HG03354 (cell line): Measurements from ENCODE around the gene DDX56.

Experiments used
- ATAC-seq: cut with Tn5 transposase; IDR thresholded peaks from one replicate; pipeline ENCODE4 v1.9.1; 2021; ENCODE audit warnings: mild to moderate bottlenecking; ENCODE audit not compliant: unreplicated experiment, poor library complexity, severe bottlenecking

DDX56 gene

GRCh38 chr7:44539669-44540506 is 33.8 kb downstream of the DDX56 start:
- ATAC-seq, result no peak

GRCh38 chr7:44538798-44539668 is 34.7 kb downstream of the DDX56 start:
- no peak for ATAC-seq

- no peak for ATAC-seq
Observed at GRCh38 chr7:44538093-44538797, 35.5 kb downstream of the DDX56 start.

GRCh38 chr7:44537442-44537841 is 36.3 kb downstream of the DDX56 start:
- ATAC-seq, result no peak

- no peak for ATAC-seq
Observed at GRCh38 chr7:44536090-44536489, 37.6 kb downstream of the DDX56 start.

- no peak for ATAC-seq
Observed at GRCh38 chr7:44535348-44536064, 38.2 kb downstream of the DDX56 start.

- peak; percentile 71 for ATAC-seq
Observed at GRCh38 chr7:44534501-44534900, 39.2 kb downstream of the DDX56 start.

- ATAC-seq, result no peak
Observed at GRCh38 chr7:44534087-44534486, 39.6 kb downstream of the DDX56 start.

- no peak for ATAC-seq
Observed at GRCh38 chr7:44533301-44534055, 40.2 kb downstream of the DDX56 start.

- no peak for ATAC-seq
Observed at GRCh38 chr7:44531421-44532380, 42.0 kb downstream of the DDX56 start.

GRCh38 chr7:44530990-44531389 is 42.7 kb downstream of the DDX56 start:
- no peak for ATAC-seq

- no peak for ATAC-seq
Observed at GRCh38 chr7:44524811-44525388, 48.8 kb downstream of the DDX56 start.

- no peak for ATAC-seq
Observed at GRCh38 chr7:44522315-44522714, 51.4 kb downstream of the DDX56 start.

- ATAC-seq, result no peak
Observed at GRCh38 chr7:44521347-44522095, 52.2 kb downstream of the DDX56 start.

GRCh38 chr7:44520574-44520973 is 53.1 kb downstream of the DDX56 start:
- ATAC-seq, result no peak

GRCh38 chr7:44519546-44519945 is 54.2 kb downstream of the DDX56 start:
- no peak for ATAC-seq

- no peak for ATAC-seq
Observed at GRCh38 chr7:44518761-44519160, 54.9 kb downstream of the DDX56 start.
